GM10248 (cell line): ENCODE results near the gene MRPL41.

ENCODE experiments used
- CTCF ChIA-PET: fragments of 300-600 bp; sonication (Branson Sonifier 250); formaldehyde crosslinking; extraction: SDS; loops from one replicate; lab custom pipeline; 2021; ENCODE audit warnings: antibody characterized with exemption; lab: Yijun Ruan, JAX
- POLR2A ChIA-PET: fragments of 350-650 bp; sonication (Branson Sonifier 250); formaldehyde crosslinking; extraction: SDS; loops from one replicate; lab custom pipeline; 2020; ENCODE audit warnings: antibody characterized with exemption; lab: Yijun Ruan, JAX
- DNase-seq: peaks from one replicate; pipeline ENCODE4 v3.0.0; 2012; ENCODE audit errors: extremely low spot score
- TF ChIP-seq, protein P1 (sequence below): IDR thresholded peaks from 2 replicates; pipeline ENCODE4 v1.5.1; 2012; ENCODE audit warnings: mild to moderate bottlenecking, low read depth; ENCODE audit errors: extremely low read depth, missing control alignments, control extremely low read depth

The MRPL41 gene

GRCh38 chr9:137583957-137584356 is 32.3 kb downstream of the MRPL41 start:
- POLR2A ChIA-PET: no interaction called here
- CTCF ChIA-PET: no interaction called here

DNA sequence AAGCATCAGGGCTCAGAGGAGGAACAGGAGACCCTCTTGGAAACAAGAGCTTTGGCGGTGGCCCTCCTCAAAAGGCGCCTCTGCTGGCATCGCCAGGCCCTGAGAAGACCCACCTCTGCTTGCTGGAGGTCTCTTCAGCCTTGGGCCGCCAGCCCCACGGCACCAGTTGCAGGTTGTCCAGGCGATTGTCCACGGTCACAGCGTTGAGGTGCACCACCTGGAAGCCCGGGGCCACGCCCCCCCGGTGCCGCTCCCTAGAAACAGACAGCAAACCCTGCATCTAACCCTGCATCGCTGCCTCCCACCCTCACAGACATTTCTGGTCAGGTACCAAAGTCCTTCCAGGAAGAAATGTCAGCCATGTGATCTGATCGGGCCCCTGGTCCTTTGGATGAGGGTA is 35.2 kb downstream of the MRPL41 start:
- DNase-seq: no peak
- TF ChIP-seq, protein P1, sequence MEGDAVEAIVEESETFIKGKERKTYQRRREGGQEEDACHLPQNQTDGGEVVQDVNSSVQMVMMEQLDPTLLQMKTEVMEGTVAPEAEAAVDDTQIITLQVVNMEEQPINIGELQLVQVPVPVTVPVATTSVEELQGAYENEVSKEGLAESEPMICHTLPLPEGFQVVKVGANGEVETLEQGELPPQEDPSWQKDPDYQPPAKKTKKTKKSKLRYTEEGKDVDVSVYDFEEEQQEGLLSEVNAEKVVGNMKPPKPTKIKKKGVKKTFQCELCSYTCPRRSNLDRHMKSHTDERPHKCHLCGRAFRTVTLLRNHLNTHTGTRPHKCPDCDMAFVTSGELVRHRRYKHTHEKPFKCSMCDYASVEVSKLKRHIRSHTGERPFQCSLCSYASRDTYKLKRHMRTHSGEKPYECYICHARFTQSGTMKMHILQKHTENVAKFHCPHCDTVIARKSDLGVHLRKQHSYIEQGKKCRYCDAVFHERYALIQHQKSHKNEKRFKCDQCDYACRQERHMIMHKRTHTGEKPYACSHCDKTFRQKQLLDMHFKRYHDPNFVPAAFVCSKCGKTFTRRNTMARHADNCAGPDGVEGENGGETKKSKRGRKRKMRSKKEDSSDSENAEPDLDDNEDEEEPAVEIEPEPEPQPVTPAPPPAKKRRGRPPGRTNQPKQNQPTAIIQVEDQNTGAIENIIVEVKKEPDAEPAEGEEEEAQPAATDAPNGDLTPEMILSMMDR: no peak
- CTCF ChIA-PET: interaction anchor here (8.3 kb wide), 1 partner anchor 7 kb away, joined by 74 read pairs; the partner anchor contains the start of gene DPH7
- POLR2A ChIA-PET: no interaction called here

More at GRCh38 chr9:137583957-137584356, 32.3 kb downstream of the MRPL41 start:
- TF ChIP-seq, protein P1: no peak
- DNase-seq: no peak

GRCh38 chr9:137588311-137588710 is 36.6 kb downstream of the MRPL41 start:
- TF ChIP-seq, protein P1: no peak
- POLR2A ChIA-PET: no interaction called here
- no peak for DNase-seq
- CTCF ChIA-PET: interaction anchor here (0.8 to 8.3 kb wide), 3 partner anchors 9 to 137 kb away, joined by 3 to 74 read pairs (median 3); partner anchors contain the start of gene DPH7

DNA sequence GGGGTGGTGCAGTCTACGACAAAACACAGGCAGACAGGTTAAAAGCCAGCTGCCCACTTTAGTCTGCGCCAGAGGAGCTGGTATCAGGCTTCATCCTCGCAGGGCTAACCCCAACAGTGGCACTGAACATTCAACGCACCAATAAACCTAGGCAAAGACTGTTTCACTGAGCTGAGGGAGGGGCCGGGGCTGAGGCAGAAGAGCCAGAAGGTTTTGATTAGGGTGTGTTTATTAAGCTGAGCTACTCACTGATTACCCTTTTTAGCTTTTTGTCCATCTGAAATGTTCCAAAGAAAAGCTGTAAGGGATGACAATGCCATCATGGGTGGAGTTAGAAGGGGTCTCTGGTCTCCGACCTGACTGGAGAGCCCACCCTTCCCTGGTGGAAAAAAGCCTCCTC is 37.2 kb downstream of the MRPL41 start:
- POLR2A ChIA-PET: no interaction called here
- TF ChIP-seq, protein P1: no peak
- CTCF ChIA-PET: interaction anchor here (0.8 to 8.3 kb wide), 3 partner anchors 10 to 137 kb away, joined by 3 to 74 read pairs (median 3); partner anchors contain the start of gene DPH7
- no peak for DNase-seq

GRCh38 chr9:137589441-137590122 is 37.9 kb downstream of the MRPL41 start:
- CTCF ChIA-PET: interaction anchor here (8.3 kb wide), 1 partner anchor 10 kb away, joined by 74 read pairs; the partner anchor contains the start of gene DPH7
- DNase-seq: no peak
- TF ChIP-seq, protein P1: no peak
- POLR2A ChIA-PET: no interaction called here

- ChIA-PET POLR2A (interaction anchor here (0.9 to 1.1 kb wide), 2 partner anchors 15 to 38 kb away, joined by 3 to 4 read pairs; partner anchors contain the start of gene MRPL41), CTCF (interaction anchor here (8.3 kb wide), 1 partner anchor 11 kb away, joined by 74 read pairs; the partner anchor contains the start of gene DPH7)
- no peak for DNase-seq
- TF ChIP-seq, protein P1: no peak
Observed at GRCh38 chr9:137590123-137590468, 38.4 kb downstream of the MRPL41 start.
